HCT116 (cell line): ENCODE data around the gene TTC8.

Source experiments
- EZH2 ChIP-seq: fragments of 200-600 bp; sonication (generic); IDR thresholded peaks from 2 replicates; pipeline ENCODE4 v1.6.1; 2017; ENCODE audit warnings: antibody characterized with exemption, mixed run types
- SP1 ChIP-seq: IDR thresholded peaks from 2 replicates; pipeline ENCODE4 v1.6.1; 2012; ENCODE audit warnings: low read depth
- ZFX ChIP-seq: fragments of 450-650 bp; IDR thresholded peaks from 2 replicates; pipeline ENCODE4 v1.6.1; 2017
- TF ChIP-seq, protein P1 (sequence below), 3 experiments: fragments of 200-600 bp in 1 of 3; sonication (generic) in 1 of 3; IDR thresholded peaks in 2 of 3; conservative IDR thresholded peaks in 1 of 3; 2 replicates each; pipeline ENCODE4 v1.5.1; 2012 to 2017; ENCODE audit warnings: low read depth in 2 of 3, low read length in 2 of 3, antibody characterized with exemption in 1 of 3, borderline replicate concordance in 1 of 3, control low read depth in 1 of 3, mild to moderate bottlenecking in 1 of 3, mixed read lengths in 1 of 3, mixed run types in 1 of 3, moderate library complexity in 1 of 3; ENCODE audit not compliant: insufficient read depth in 1 of 3

DNA sequence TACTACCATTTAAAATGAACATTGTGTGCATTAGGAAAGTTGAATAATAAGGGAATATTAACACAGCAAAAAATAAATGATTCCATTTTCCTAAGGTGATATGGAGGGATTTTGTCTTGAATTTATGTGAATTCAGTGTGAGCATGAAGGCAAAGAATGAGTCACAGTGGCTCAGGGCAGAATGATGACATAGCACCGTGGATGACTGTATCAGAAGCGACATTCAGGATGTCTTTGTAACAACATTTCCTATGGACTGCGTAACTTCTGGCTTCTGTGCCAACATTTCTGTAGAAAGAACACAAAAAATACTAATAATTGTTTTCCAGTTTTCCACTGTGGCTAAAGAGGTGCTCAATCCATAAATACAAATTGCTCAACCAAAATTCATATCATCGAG lies 54.6 kb downstream of the TTC8 start:
- no peak for TF ChIP-seq SP1
- TF ChIP-seq EZH2: no peak
- TF ChIP-seq, protein P1, sequence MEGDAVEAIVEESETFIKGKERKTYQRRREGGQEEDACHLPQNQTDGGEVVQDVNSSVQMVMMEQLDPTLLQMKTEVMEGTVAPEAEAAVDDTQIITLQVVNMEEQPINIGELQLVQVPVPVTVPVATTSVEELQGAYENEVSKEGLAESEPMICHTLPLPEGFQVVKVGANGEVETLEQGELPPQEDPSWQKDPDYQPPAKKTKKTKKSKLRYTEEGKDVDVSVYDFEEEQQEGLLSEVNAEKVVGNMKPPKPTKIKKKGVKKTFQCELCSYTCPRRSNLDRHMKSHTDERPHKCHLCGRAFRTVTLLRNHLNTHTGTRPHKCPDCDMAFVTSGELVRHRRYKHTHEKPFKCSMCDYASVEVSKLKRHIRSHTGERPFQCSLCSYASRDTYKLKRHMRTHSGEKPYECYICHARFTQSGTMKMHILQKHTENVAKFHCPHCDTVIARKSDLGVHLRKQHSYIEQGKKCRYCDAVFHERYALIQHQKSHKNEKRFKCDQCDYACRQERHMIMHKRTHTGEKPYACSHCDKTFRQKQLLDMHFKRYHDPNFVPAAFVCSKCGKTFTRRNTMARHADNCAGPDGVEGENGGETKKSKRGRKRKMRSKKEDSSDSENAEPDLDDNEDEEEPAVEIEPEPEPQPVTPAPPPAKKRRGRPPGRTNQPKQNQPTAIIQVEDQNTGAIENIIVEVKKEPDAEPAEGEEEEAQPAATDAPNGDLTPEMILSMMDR (IDR thresholded peaks at IDR 0.05 in 2 of 3, conservative IDR thresholded peaks at IDR 0.05 in 1 of 3; ENCODE audit: borderline replicate concordance in 1 of 3, insufficient read depth in 1 of 3, low read depth in 2 of 3, low read length in 2 of 3): no peak
- TF ChIP-seq ZFX: no peak
